GM15510 (cell line): Measurements from ENCODE around the gene KRTAP12-1.

ENCODE experiments used
- POLR2A ChIP-seq: IDR thresholded peaks from 3 replicates; pipeline ENCODE4 v1.6.1; 2011; ENCODE audit warnings: borderline replicate concordance; ENCODE audit not compliant: insufficient read length; ENCODE audit errors: extremely low read depth

Gene KRTAP12-1

GRCh38 chr21:44667612-44668011, 14.4 kb downstream of the KRTAP12-1 start:
- TF ChIP-seq POLR2A, result no peak

GRCh38 chr21:44666401-44667320, 15.3 kb downstream of the KRTAP12-1 start, which contains the start of gene KRTAP12-2:
Gene KRTAP12-2, minus strand, starts transcription at chr21:44666927. Its CDS starts 41 bp downstream, at chr21:44666886.
- TF ChIP-seq POLR2A, result no peak

GRCh38 chr21:44664691-44665090, 17.3 kb downstream of the KRTAP12-1 start:
- TF ChIP-seq POLR2A, result no peak

- no peak for TF ChIP-seq POLR2A
Observed at GRCh38 chr21:44658913-44659595, 22.9 kb downstream of the KRTAP12-1 start.

- TF ChIP-seq POLR2A, result no peak
Observed at GRCh38 chr21:44658541-44658910, 23.4 kb downstream of the KRTAP12-1 start.

- no peak for TF ChIP-seq POLR2A
Observed at GRCh38 chr21:44657635-44658540, 24.1 kb downstream of the KRTAP12-1 start, which contains the start of gene KRTAP12-3. Gene KRTAP12-3, plus strand, starts transcription at chr21:44657932. Its CDS starts 48 bp downstream, at chr21:44657980.

GRCh38 chr21:44656868-44657267, 25.1 kb downstream of the KRTAP12-1 start:
- no peak for TF ChIP-seq POLR2A

GRCh38 chr21:44654576-44655175, 27.3 kb downstream of the KRTAP12-1 start, which contains the start of gene KRTAP12-4:
Gene KRTAP12-4, minus strand, starts transcription at chr21:44654659. Its CDS starts 45 bp downstream, at chr21:44654614.
- TF ChIP-seq POLR2A, result no peak

- no peak for TF ChIP-seq POLR2A
Observed at GRCh38 chr21:44653656-44654575, 28.0 kb downstream of the KRTAP12-1 start.

GRCh38 chr21:44653123-44653522, 28.8 kb downstream of the KRTAP12-1 start:
- TF ChIP-seq POLR2A, result no peak

GRCh38 chr21:44650973-44651675, 30.8 kb downstream of the KRTAP12-1 start:
- no peak for TF ChIP-seq POLR2A

- TF ChIP-seq POLR2A, result no peak
Observed at GRCh38 chr21:44650265-44650972, 31.5 kb downstream of the KRTAP12-1 start.
